Astrocyte (in vitro differentiated cells and primary cell): ENCODE data around the gene MICAL3. TPM values are rescaled to one million over a fixed set of nuclear protein-coding genes. Genes with fewer than 3 reads are reported as not detected.
A peak's percentile ranks its signal among the peaks of the same experiment; 100 is the strongest.

Experiments used
- DNase-seq: peaks from one replicate; pipeline ENCODE4 v3.0.0-alpha.2; 2010; ENCODE audit warnings: low read depth
- FAIRE-seq: peaks from 2 replicates; lab custom pipeline; 2011; peaks lifted over from hg19 to GRCh38; lab: Jason Lieb, UNC
- H2AFZ ChIP-seq: 2 replicates; pipeline ENCODE4 v1.6.0; 2012; ENCODE audit warnings: low read depth, low read length, inconsistent platforms
- H3K27ac ChIP-seq: 2 replicates; pipeline ENCODE4 v1.5.1; 2011; ENCODE audit warnings: low read depth, low read length, inconsistent platforms
- H3K27me3 ChIP-seq: 2 replicates; pipeline ENCODE4 v1.6.0; 2011; ENCODE audit warnings: low read length, inconsistent platforms; ENCODE audit not compliant: insufficient read depth
- H3K36me3 ChIP-seq: 2 replicates; pipeline ENCODE4 v1.5.1; 2011; ENCODE audit warnings: low read length, inconsistent platforms; ENCODE audit not compliant: insufficient read depth
- H3K4me1 ChIP-seq: 2 replicates; pipeline ENCODE4 v1.5.1; 2011; ENCODE audit warnings: low read length, inconsistent platforms; ENCODE audit not compliant: insufficient read depth
- H3K4me2 ChIP-seq: 2 replicates; pipeline ENCODE4 v1.6.0; 2012; ENCODE audit warnings: low read length, inconsistent platforms
- H3K4me3 ChIP-seq: 2 replicates; pipeline ENCODE4 v1.5.1; 2011; ENCODE audit warnings: low read depth, mild to moderate bottlenecking, low read length, inconsistent platforms; ENCODE audit not compliant: insufficient read depth
- H3K79me2 ChIP-seq: 2 replicates; pipeline ENCODE4 v1.6.0; 2012; ENCODE audit warnings: mild to moderate bottlenecking, low read length, inconsistent platforms; ENCODE audit not compliant: insufficient read depth
- H3K9ac ChIP-seq: 2 replicates; pipeline ENCODE4 v1.6.0; 2012; ENCODE audit warnings: mild to moderate bottlenecking, low read length, inconsistent platforms
- H3K9me3 ChIP-seq: 2 replicates; pipeline ENCODE4 v1.5.1; 2012; ENCODE audit warnings: low read depth, mild to moderate bottlenecking, low read length, inconsistent platforms; ENCODE audit not compliant: insufficient read depth
- H4K20me1 ChIP-seq: 2 replicates; pipeline ENCODE4 v1.6.0; 2012; ENCODE audit warnings: low read length, inconsistent platforms; ENCODE audit not compliant: insufficient read depth
- H3K27ac Mint-ChIP-seq: one replicate; pipeline ENCODE4 v1.8.0; 2021; ENCODE audit warnings: mild to moderate bottlenecking, mixed read lengths; ENCODE audit not compliant: unreplicated experiment
- H3K27me3 Mint-ChIP-seq: one replicate; pipeline ENCODE4 v1.8.0; 2021; ENCODE audit warnings: low read depth, mixed read lengths; ENCODE audit not compliant: unreplicated experiment
- H3K36me3 Mint-ChIP-seq: one replicate; pipeline ENCODE4 v1.8.0; 2021; ENCODE audit warnings: low read depth, mixed read lengths; ENCODE audit not compliant: unreplicated experiment
- H3K4me1 Mint-ChIP-seq: one replicate; pipeline ENCODE4 v1.8.0; 2021; ENCODE audit warnings: low read depth, mixed read lengths; ENCODE audit not compliant: unreplicated experiment
- H3K4me3 Mint-ChIP-seq: one replicate; pipeline ENCODE4 v1.8.0; 2021; ENCODE audit warnings: mild to moderate bottlenecking, moderate library complexity, mixed read lengths; ENCODE audit not compliant: unreplicated experiment
- H3K9me3 Mint-ChIP-seq: one replicate; pipeline ENCODE4 v1.8.0; 2021; ENCODE audit warnings: mild to moderate bottlenecking, mixed read lengths; ENCODE audit not compliant: unreplicated experiment
- EZH2 ChIP-seq: IDR thresholded peaks from 2 replicates; pipeline ENCODE4 v1.6.1; 2012; ENCODE audit warnings: mild to moderate bottlenecking, low read length, inconsistent platforms; ENCODE audit not compliant: insufficient read depth
- total RNA-seq: library from RNA; stranded (reverse); gene quantifications from 2 replicates; pipeline ENCODE4 v1.2.1, GENCODE V29; 2021
- TF ChIP-seq, protein P1 (sequence below): IDR thresholded peaks from 2 replicates; pipeline ENCODE4 v1.5.1; 2011; ENCODE audit warnings: low read depth, mild to moderate bottlenecking, inconsistent platforms, low read length, moderate library complexity; ENCODE audit not compliant: insufficient read depth

MICAL3 gene
- total RNA-seq, 1 donor from 2014 or later = 113 TPM

DNA sequence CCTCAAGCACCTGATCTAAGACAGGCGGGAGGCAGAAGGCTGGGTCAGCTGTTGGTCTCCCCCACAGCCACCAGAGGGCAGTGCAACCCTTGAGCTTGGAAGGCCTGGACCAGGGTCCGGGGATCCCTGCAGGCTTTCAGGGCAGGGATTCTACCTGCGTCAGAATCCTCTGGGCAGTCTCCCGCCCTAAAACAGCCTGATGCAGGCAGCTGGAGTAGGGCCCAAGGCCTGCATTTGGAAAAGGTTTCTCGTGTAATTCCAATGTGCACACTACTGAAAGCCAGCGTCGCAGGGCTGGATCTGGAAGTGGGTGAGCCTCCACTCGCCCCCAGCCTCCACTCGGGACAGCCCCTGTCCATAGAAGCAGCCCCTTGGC is 281.8 kb downstream of the MICAL3 start:
- Histone ChIP-seq H3K79me2 (no peaks in the 10 kb centered on the region), H3K36me3 (no peaks in the 10 kb centered on the region), H3K9me3 (no peaks in the 10 kb centered on the region), H2AFZ (no peak overlapping the region), H3K4me2 (no peak overlapping the region), H3K4me1 (no peaks in the 10 kb centered on the region), H3K4me3 (no peak overlapping the region), H3K27me3 (no peaks in the 10 kb centered on the region), H3K27ac (no peak overlapping the region), H3K9ac (no peak overlapping the region), H4K20me1 (peaks cover 35% of the 10 kb centered on the region)
- peaks cover 7% of the 10 kb centered on the region for H3K36me3 Mint-ChIP-seq
- TF ChIP-seq, protein P1, sequence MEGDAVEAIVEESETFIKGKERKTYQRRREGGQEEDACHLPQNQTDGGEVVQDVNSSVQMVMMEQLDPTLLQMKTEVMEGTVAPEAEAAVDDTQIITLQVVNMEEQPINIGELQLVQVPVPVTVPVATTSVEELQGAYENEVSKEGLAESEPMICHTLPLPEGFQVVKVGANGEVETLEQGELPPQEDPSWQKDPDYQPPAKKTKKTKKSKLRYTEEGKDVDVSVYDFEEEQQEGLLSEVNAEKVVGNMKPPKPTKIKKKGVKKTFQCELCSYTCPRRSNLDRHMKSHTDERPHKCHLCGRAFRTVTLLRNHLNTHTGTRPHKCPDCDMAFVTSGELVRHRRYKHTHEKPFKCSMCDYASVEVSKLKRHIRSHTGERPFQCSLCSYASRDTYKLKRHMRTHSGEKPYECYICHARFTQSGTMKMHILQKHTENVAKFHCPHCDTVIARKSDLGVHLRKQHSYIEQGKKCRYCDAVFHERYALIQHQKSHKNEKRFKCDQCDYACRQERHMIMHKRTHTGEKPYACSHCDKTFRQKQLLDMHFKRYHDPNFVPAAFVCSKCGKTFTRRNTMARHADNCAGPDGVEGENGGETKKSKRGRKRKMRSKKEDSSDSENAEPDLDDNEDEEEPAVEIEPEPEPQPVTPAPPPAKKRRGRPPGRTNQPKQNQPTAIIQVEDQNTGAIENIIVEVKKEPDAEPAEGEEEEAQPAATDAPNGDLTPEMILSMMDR = peak; percentile 53
- TF ChIP-seq EZH2 = no peak
- DNase-seq (peak; percentile 39), FAIRE-seq (no peak)
- H3K4me3 Mint-ChIP-seq = no peak overlapping the region
- peaks cover 3% of the 10 kb centered on the region for H3K27me3 Mint-ChIP-seq
- H3K9me3 Mint-ChIP-seq = peaks cover 2% of the 10 kb centered on the region
- H3K27ac Mint-ChIP-seq = no peak overlapping the region
- H3K4me1 Mint-ChIP-seq = no peaks in the 10 kb centered on the region

DNA sequence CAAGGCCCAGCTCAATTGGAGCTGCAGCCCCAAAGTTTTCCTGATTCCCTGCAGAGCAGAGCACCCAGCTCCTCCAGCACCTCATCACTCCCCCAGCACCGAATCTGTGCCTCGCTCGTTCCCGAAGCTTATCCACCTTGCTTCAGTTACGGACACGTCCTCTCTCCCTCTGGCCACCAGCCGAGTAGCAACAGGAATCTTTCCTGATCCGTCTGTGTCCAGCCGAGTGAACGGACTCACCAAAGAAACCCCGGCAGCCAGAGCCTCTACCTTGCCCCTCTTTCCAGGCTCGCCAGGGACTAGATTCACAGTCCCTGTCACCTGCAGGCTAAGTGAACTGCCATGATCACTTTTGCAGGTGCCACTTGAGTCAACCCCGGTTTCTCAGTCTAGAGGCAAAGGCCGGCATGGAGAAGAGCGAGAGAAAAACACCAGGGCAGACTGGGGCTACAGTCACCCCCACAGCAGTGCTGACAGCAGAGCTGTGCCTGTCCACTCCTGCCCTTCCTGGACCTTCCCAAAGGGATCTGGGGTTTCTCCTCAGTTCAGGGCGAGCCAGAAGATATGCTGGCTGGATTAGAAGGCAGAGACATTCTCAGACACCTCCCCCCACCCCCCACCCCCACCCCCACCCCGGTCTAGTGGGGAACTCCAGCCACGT is 282.4 kb downstream of the MICAL3 start:
- no peaks in the 10 kb centered on the region for H3K79me2 ChIP-seq
- peaks cover 3% of the 10 kb centered on the region for H3K27me3 Mint-ChIP-seq
- H3K9me3 ChIP-seq = no peaks in the 10 kb centered on the region
- no peak overlapping the region for H3K4me2 ChIP-seq
- H3K9me3 Mint-ChIP-seq = peaks cover 2% of the 10 kb centered on the region
- no peak for FAIRE-seq
- H3K27ac Mint-ChIP-seq = no peak overlapping the region
- H3K36me3 ChIP-seq = peaks cover 2% of the 10 kb centered on the region
- H3K4me1 Mint-ChIP-seq = no peaks in the 10 kb centered on the region
- peaks cover 6% of the 10 kb centered on the region for H3K36me3 Mint-ChIP-seq
- H4K20me1 ChIP-seq = peaks cover 35% of the 10 kb centered on the region
- H3K4me1 ChIP-seq = no peaks in the 10 kb centered on the region
- H3K4me3 Mint-ChIP-seq = no peak overlapping the region
- no peak for TF ChIP-seq EZH2
- TF ChIP-seq, protein P1 = no peak
- no peaks in the 10 kb centered on the region for H3K27me3 ChIP-seq
- H2AFZ ChIP-seq = no peak overlapping the region
- DNase-seq = no peak
- H3K9ac ChIP-seq = no peak overlapping the region
- H3K27ac ChIP-seq = no peak overlapping the region
- no peak overlapping the region for H3K4me3 ChIP-seq
